Left ventricle myocardium inferior (tissue), 1 donor: ENCODE measurements around the gene MIEF1. TPM values are rescaled to one million over a fixed set of nuclear protein-coding genes. Genes with fewer than 3 reads are reported as not detected.

Experiments used
- DNase-seq: peaks from one replicate; pipeline ENCODE4 v3.0.0-alpha.2; 2020
- H3K27ac ChIP-seq: fragments of 200-600 bp; replicated peaks from 2 replicates; pipeline ENCODE4 v1.8.0; 2021
- H3K27me3 ChIP-seq: fragments of 200-600 bp; 2 replicates; pipeline ENCODE4 v1.8.0; 2021; ENCODE audit warnings: low read depth
- H3K36me3 ChIP-seq: fragments of 200-600 bp; 2 replicates; pipeline ENCODE4 v1.8.0; 2021
- H3K4me1 ChIP-seq: fragments of 200-600 bp; 2 replicates; pipeline ENCODE4 v1.8.0; 2021
- H3K4me3 ChIP-seq: fragments of 200-600 bp; 2 replicates; pipeline ENCODE4 v1.8.0; 2021; ENCODE audit warnings: mild to moderate bottlenecking, moderate library complexity
- H3K9me3 ChIP-seq: fragments of 200-600 bp; replicated peaks from 2 replicates; pipeline ENCODE4 v1.8.0; 2021
- intact Hi-C: fragments of 100-400 bp; cut with micrococcal nuclease; formaldehyde crosslinking; loops from one replicate; pipeline ENCODE4 v1.11.0; 2022
- total RNA-seq: library from RNA; stranded (reverse); fragmentation: NEBNext Ultra II Directional; extraction: Animal tissue kit (Norgen Biotek cat#: 25700); gene quantifications from one replicate; pipeline ENCODE4 v1.2.1, GENCODE V29; 2021
- TF ChIP-seq, protein P1 (sequence below): fragments of 200-600 bp; IDR thresholded peaks from 2 replicates; pipeline ENCODE4 v1.8.0; 2021; ENCODE audit warnings: antibody characterized with exemption, mild to moderate bottlenecking, borderline replicate concordance
- donor health status: DM: no; HTN: yes; CAD: no; lungs with severe emphysema.

The MIEF1 gene
- total RNA-seq, 1 donor from 2014 or later, result 15.5 TPM

- Histone ChIP-seq H3K27me3 (peaks cover 11% of the 10 kb centered on the region), H3K4me1 (peaks cover 95% of the 10 kb centered on the region), H3K36me3 (no peaks in the 10 kb centered on the region), H3K9me3 (no peaks in the 10 kb centered on the region), H3K4me3 (no peak overlapping the region), H3K27ac (peak overlapping the region; percentile 89)
- intact Hi-C loops, result no loop called here
- DNase-seq, result no peak
- TF ChIP-seq, protein P1, sequence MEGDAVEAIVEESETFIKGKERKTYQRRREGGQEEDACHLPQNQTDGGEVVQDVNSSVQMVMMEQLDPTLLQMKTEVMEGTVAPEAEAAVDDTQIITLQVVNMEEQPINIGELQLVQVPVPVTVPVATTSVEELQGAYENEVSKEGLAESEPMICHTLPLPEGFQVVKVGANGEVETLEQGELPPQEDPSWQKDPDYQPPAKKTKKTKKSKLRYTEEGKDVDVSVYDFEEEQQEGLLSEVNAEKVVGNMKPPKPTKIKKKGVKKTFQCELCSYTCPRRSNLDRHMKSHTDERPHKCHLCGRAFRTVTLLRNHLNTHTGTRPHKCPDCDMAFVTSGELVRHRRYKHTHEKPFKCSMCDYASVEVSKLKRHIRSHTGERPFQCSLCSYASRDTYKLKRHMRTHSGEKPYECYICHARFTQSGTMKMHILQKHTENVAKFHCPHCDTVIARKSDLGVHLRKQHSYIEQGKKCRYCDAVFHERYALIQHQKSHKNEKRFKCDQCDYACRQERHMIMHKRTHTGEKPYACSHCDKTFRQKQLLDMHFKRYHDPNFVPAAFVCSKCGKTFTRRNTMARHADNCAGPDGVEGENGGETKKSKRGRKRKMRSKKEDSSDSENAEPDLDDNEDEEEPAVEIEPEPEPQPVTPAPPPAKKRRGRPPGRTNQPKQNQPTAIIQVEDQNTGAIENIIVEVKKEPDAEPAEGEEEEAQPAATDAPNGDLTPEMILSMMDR, result no peak
These were observed 32.8 kb upstream of the MIEF1 start for GRCh38 chr22:39469326-39469680.

DNA sequence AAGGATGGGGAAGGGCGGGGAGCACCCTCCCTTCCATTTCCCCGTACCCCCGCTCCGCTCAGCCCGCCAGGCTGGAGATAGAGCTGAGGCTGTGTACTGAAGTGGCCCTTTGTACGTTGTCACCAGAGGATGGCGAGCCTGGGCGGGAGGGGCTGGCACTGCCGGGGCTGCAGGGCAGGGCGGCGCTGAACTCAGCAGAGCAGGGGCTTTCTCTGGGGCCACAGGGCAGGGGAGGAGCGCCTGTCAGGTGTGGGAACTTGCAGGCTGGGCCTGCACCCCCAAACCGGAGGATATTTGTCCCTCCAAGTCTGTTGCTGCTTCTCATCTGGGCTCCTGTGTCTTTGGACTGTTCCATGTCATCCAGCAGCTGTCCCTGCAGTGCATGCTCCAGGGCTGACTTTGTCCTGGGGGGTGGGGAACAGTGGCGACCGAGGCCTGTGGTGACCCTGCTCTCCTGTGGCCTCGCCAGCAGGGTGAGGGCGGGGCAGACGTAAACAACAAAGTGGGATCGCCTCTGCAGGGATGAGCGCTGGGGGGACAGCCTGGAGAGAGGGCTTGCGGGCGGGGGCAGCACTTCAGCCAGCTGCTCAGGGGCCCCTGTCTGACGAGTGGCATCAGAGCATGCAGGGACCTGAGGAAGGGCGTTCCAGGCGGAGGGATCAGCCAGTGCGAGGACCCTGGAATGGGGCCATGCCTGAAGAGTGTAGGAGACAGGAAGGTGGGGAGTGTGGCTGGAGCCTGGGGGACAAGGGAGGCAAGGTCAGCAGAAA lies 32.2 kb upstream of the MIEF1 start:
- Histone ChIP-seq H3K27ac (peak overlapping the region; percentile 89), H3K36me3 (no peaks in the 10 kb centered on the region), H3K4me1 (peaks cover 95% of the 10 kb centered on the region), H3K9me3 (no peaks in the 10 kb centered on the region), H3K27me3 (peaks cover 11% of the 10 kb centered on the region), H3K4me3 (no peak overlapping the region)
- DNase-seq, result no peak
- intact Hi-C loops, result no loop called here
- TF ChIP-seq, protein P1, result no peak

DNA sequence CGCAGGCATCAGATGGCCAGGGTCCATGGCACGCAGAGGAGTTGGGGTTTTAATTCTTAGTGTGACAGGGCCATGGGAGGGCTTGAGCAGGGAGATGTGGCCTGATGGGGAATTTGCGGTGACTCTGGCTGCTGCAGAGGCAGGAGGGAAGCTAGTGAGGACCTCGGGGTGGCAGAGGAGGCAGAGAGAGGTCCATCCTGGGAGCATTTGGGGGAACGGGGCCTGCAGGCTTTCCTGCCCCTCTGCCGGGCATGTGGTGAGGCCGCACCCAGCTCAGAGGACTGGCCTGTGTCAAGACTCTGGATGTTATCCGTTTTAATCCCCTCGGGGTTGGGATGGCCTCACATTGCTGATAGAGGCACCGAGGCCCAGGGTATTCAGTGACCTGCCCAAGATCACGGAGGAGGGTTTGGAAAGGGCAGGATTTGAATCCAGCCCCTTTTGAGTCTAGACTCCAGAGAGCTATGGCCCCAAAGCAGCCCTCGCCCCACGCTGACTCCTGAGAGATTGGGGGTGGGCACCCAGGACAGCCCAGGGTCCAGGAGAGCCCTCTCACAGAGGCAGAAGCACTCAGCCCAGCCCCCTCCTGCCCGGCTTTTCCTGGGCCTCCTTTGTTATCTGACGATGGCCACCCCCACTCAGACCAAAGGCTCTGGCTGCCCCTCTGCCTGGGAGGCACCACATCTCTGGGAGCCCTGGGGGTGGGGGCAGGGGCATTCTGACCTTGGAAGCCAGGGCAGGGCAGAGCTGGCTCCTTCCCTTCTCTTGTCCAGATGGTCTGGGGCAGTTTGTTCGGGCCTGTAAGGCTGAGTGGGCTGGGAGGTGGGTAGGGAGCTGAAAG lies 31.4 kb upstream of the MIEF1 start:
- no peaks in the 10 kb centered on the region for H3K9me3 ChIP-seq
- intact Hi-C loops, result no loop called here
- TF ChIP-seq, protein P1, result no peak
- H3K36me3 ChIP-seq, result no peaks in the 10 kb centered on the region
- H3K27me3 ChIP-seq, result peaks cover 11% of the 10 kb centered on the region
- peaks cover 94% of the 10 kb centered on the region for H3K4me1 ChIP-seq
- H3K4me3 ChIP-seq, result no peak overlapping the region
- DNase-seq, result no peak
- H3K27ac ChIP-seq, result peak overlapping the region; percentile 89

DNA sequence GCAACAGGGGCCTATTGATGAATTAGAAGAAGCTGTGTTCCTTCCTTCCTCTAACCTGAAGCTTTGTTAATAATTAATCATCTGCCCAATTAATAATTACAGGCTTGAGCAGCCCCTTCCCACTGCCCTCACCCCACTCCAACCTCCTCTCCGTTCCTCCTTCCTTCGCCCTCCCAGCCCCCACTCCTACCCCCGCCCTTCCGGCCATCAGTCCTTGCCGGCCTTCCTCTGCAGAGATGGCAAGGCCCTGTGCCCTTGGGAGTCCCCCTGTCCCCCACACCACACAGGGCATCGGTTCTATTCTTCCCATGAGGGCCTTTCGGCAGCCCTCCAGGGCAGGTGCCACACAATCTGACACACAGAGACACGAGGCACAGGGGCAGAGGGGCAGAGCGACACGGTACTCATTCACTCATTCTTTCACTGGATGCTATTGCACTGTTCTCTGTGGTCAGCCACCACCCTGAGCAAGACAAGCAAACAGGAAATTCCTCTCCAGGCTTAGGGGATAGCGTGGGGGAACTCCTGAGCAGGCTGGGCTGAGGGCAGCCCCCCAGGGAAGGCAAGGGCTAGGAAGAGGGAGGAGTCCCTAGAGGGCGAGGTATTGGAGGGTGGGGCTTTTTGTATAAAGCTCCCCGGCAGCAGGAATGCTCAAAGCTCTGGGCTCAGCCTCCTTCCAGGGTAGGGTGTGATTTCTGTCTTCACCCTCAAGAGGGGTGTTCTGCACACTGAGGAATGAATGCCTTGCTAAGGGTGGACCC lies 30.5 kb upstream of the MIEF1 start:
- H3K4me1 ChIP-seq, result peaks cover 86% of the 10 kb centered on the region
- H3K4me3 ChIP-seq, result peak overlapping the region; percentile 17
- H3K27ac ChIP-seq, result peak overlapping the region; percentile 89
- H3K27me3 ChIP-seq, result peaks cover 11% of the 10 kb centered on the region
- TF ChIP-seq, protein P1, result no peak
- intact Hi-C loops, result no loop called here
- DNase-seq, result no peak
- H3K9me3 ChIP-seq, result no peaks in the 10 kb centered on the region
- H3K36me3 ChIP-seq, result no peaks in the 10 kb centered on the region
